GM18873 (cell line): Measurements from ENCODE around the gene MEFV.
"Not testable (repeated sequence)": the region's sequence is repeated elsewhere in the genome, so short reads cannot be mapped to it uniquely, and the experiment has no call there.

ENCODE experiments used
- ATAC-seq: cut with Tn5 transposase; IDR thresholded peaks from one replicate; pipeline ENCODE4 v1.9.1; 2021; ENCODE audit warnings: mild to moderate bottlenecking, moderate library complexity, moderate number of reproducible peaks; ENCODE audit not compliant: unreplicated experiment, low FRiP score

Gene MEFV

GRCh38 chr16:3234543-3234856 lies 21.9 kb downstream of the MEFV start:
- ATAC-seq: no peak

DNA sequence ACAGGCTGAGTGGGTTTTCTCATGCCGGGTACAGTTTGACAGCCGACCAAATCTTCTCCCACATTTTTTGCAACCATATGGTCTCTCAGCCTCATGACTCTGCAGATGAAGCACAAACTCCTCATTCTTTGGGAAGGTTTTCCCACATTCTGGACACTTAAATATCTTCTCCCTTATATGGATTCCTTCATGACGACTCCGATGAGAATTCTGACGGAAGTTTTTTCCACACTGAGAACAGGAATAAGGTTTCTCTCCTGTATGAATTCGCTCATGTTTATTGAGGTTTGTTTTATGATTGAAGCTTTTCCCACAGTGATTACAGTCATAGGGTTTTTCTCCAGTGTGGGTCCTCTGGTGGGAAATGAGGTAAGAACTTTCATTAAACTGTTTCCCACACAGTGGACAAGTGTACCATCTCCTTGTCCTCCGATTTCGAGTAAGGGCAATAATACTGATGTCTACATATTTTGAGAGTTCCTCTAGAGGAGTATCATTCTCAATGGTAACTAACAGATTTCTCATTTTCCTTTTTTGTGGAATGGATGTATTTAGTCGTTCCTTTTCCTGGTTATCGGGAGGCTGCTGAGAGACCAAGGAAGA lies 32.4 kb downstream of the MEFV start:
- ATAC-seq: no peak

- no peak for ATAC-seq
Observed at GRCh38 chr16:3220839-3221238, 35.6 kb downstream of the MEFV start.

- ATAC-seq: no peak
Observed at GRCh38 chr16:3216263-3216640, 40.2 kb downstream of the MEFV start.

- no peak for ATAC-seq
Observed at GRCh38 chr16:3215601-3216262, 40.7 kb downstream of the MEFV start.

DNA sequence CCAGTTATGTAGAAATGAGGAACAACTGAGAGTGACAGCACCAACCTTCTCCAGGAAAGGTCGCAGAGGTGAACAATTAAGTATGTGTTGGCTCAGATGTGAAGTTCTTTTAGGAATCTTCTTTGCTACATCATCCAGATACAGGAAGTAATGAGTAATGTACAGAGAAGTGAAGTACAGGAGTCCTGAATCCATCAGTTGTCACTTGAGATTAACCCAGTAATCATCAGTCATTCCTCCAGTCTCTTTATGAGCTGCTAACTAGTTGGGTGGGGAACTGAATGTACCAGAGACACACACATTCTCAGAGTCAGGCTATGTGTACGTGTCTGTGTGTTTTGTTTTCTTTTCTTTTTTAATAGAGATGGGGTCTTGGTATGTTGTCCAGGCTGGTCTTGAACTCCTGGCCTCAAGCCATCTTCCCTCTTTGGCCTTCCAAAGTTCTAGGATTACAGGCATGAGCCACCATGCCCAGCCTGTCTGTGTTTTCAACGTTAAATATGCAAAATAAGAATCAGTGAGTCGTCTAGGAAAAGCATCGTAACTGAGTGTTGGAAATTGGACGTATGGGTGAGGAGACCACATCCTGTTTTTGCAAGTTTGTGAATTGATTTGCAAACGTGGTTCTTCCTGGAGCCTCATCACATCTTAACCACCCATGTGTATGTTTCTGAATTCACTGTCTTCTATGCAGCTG lies 41.4 kb downstream of the MEFV start:
- ATAC-seq: no peak

DNA sequence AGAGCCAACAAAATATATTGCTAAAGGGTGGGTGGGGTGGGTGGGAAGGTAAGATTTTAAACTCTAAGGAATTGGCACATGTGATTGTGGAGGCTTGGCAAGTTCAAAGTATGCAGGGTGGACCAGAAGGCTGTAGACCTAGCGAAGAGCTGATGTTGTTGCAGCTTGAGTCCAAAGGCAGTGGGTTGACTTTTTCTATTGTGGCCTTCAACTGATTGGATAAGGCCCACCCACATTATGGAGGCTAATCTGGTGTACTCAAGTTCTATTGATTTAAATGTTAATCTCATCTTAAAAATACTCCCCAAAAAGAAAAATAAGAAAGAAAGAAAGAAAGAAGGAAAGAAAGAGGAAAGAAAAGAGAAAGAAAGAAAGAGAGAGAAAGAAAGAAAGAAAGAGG lies 43.9 kb downstream of the MEFV start:
- ATAC-seq: no peak

- no peak for ATAC-seq
Observed at GRCh38 chr16:3212006-3212405, 44.4 kb downstream of the MEFV start.

GRCh38 chr16:3207086-3207953 lies 49.1 kb downstream of the MEFV start:
- ATAC-seq: no peak

- not testable (repeated sequence) for ATAC-seq
Observed at GRCh38 chr16:3205939-3206338, 50.5 kb downstream of the MEFV start.

DNA sequence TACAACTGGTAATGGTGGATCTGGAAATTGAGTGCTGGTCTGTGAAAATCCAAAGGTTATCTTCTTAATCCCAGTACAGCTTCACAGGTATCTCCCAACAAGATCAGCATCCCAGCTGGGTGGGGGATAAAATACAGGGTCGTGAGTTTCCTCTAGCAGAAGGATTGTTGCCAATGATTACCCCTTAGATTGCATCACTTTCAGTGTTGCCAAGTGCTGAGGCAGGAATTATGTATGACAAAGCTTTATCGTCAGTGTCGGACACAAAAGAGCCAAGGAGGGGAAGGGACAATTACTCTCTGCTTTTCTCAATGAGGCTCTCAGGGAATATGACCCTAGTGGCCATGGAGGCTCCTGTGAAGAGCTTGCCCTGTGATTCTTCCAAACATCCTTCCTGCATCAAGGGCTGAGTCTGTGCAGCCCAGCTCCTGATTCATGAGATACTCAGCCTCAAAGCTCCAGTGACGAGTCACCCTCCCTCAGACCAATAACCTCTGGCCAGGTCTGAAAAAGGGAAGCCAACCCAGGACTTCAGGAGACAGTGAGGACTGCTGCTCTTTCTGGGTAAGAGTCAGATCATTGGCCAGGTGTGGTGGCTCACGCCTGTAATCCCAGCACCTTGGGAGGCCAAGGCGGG lies 53.4 kb downstream of the MEFV start:
- no peak for ATAC-seq

- ATAC-seq: no peak
Observed at GRCh38 chr16:3198334-3199072, 57.9 kb downstream of the MEFV start.

GRCh38 chr16:3197694-3198333 lies 58.6 kb downstream of the MEFV start:
- not testable (repeated sequence) for ATAC-seq

GRCh38 chr16:3195975-3196374 lies 60.5 kb downstream of the MEFV start:
- no peak for ATAC-seq

- no peak for ATAC-seq
Observed at GRCh38 chr16:3194792-3195191, 61.6 kb downstream of the MEFV start.

DNA sequence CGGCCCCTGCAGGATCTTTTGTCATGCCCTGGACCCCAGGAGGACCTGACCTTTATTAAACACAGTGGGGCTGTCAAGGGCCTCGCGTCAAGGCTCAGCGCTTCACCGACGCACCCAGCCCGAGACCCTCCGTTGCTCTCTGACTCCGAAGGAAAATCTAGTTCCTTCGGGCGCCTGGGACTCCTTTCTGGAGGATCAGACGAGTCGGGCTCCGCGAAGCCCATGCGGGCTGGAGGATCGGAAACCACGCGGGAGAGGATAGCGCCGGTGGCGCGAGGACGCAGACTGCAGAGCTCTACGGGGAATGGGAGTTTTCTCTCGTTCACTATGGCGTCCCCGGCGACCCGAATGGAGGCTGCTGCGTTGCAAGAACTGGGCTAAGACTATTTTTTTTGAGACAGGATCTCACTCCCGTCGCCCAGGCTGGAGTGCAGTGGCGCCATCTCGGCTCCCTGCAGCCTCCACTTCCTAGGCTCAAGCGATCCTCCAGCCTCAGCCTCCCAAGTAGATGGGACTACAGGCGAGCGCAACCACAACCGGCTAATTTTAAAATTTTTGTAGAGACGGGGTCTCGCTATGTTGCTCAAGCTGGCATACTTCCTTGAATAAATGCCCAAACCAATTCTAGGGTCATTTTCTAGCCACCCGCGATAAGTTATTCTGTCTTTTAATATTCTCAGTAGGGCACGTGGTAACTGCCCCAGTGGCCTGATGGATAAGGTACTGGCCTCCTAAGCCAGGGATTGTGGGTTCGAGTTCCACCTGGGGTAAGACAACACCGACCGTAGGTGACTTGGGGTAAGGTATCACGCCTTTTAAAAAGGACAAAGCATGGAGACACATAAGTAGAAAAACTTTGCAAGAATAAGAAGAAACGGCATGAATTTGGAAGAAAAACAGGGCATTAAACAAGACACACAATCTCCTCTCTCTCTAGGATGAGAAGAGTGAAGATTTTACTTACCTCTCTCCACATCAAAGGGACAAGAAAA lies 62.9 kb downstream of the MEFV start:
- ATAC-seq: no peak

- no peak for ATAC-seq
Observed at GRCh38 chr16:3192476-3193019, 63.9 kb downstream of the MEFV start.
